ENCODE data around the gene AGAP3.

DNA sequence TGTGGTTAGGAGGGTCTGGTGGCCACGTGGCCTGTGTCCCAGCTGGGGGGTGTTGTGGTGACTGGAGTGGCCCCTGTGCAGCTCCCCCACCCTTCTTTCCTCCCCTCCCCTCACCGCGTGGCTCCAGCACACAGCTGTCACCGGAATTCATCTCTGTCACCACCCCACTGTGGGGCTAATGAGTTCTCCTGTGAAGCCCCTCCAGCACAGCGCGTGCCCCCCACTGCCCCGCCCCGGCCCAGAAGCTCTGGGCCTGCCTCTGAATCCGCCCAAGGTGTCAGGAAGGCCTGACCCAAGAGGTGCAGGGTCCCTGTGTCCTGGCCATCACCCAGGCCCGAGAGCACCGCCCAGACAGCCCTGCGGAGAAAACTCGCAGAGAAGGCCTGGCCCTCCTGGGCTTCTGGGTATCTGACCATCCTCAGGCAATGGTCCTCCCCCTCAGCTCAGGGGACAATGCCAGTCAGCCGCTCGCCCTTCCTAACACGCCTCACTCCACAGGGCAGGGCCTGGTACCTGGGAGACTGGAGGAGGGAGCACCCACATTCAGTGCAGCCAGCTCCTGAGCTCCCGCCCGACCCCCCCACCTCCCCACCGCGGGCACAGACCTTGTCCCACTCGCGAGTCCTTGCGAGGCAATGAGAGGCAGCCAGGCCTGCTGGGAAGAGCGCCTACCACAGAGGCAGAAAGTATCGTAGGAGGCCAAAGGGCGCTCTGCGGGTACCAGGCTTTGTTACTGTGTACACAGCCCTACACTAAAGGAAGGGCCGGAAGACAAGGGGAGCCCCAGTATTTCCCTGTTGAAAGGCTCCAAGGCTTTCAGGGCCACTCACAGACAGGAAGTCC is 43.1 kb downstream of the AGAP3 start:
- TF ChIP-seq, protein P1, sequence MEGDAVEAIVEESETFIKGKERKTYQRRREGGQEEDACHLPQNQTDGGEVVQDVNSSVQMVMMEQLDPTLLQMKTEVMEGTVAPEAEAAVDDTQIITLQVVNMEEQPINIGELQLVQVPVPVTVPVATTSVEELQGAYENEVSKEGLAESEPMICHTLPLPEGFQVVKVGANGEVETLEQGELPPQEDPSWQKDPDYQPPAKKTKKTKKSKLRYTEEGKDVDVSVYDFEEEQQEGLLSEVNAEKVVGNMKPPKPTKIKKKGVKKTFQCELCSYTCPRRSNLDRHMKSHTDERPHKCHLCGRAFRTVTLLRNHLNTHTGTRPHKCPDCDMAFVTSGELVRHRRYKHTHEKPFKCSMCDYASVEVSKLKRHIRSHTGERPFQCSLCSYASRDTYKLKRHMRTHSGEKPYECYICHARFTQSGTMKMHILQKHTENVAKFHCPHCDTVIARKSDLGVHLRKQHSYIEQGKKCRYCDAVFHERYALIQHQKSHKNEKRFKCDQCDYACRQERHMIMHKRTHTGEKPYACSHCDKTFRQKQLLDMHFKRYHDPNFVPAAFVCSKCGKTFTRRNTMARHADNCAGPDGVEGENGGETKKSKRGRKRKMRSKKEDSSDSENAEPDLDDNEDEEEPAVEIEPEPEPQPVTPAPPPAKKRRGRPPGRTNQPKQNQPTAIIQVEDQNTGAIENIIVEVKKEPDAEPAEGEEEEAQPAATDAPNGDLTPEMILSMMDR (IDR thresholded peaks at IDR 0.05; ENCODE audit: low read depth, low read length): no peak
- no peak for TF ChIP-seq EZH2phosphoT487 (IDR thresholded peaks at IDR 0.05; ENCODE audit: low read depth)

Measured in OCI-LY3 (cell line).